Sigmoid colon (tissue), 4 donors: ENCODE results near the gene KSR1.

Source experiments
- EP300 ChIP-seq, 4 donors: sonication (generic); formaldehyde crosslinking; IDR thresholded peaks; one replicate each; pipeline ENCODE4 v1.6.1; 2017; ENCODE audit warnings: antibody characterized with exemption in 4 of 4
- POLR2AphosphoS5 ChIP-seq, 4 donors: sonication (generic); formaldehyde crosslinking; IDR thresholded peaks; one replicate each; pipeline ENCODE4 v1.6.1; 2017; ENCODE audit warnings: antibody characterized with exemption in 4 of 4
- TF ChIP-seq, protein P1 (sequence below), 4 experiments: fragments of 450-650 bp in 3 of 4; fragments of 200-600 bp in 1 of 4; IDR thresholded peaks; one replicate each; pipeline ENCODE4 v1.5.1; 2016 to 2019; ENCODE audit warnings: antibody characterized with exemption in 4 of 4, mild to moderate bottlenecking in 3 of 4, moderate library complexity in 2 of 4

DNA sequence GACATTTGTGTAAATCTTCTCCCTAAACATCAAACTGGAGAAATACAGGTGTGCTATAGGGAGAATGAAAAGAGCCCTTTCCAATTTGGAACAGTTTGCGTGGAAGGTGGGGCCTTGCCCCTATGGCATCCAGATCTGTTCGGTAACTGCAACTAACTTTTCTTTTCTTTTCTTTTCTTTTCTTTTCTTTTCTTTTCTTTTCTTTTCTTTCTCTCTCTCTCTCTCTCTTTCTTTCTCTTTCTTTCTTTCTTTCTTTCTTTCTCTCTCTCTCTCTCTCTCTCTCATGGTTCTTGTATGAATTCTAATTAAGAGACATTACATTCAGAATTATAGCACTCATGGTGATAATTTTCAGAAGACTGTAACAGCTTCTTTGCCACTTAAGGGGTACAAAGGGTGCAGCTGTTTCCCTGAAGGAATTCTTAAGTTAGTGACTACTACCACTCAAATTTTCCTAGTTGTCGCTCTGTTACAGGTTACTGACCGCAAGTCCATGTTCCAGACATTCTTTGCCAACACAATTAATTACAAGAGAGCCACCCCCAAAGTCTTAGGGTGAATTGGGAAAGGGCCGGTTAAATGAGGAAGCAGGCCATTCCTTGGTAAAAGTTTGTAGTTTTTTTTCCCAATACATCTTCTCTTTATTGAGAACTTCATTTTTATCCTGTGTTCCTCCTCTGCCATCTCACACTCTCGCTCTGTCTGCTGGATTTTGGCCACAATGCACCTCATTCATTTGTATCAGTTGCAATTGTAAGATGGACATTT is 69.8 kb downstream of the KSR1 start:
- TF ChIP-seq, protein P1, sequence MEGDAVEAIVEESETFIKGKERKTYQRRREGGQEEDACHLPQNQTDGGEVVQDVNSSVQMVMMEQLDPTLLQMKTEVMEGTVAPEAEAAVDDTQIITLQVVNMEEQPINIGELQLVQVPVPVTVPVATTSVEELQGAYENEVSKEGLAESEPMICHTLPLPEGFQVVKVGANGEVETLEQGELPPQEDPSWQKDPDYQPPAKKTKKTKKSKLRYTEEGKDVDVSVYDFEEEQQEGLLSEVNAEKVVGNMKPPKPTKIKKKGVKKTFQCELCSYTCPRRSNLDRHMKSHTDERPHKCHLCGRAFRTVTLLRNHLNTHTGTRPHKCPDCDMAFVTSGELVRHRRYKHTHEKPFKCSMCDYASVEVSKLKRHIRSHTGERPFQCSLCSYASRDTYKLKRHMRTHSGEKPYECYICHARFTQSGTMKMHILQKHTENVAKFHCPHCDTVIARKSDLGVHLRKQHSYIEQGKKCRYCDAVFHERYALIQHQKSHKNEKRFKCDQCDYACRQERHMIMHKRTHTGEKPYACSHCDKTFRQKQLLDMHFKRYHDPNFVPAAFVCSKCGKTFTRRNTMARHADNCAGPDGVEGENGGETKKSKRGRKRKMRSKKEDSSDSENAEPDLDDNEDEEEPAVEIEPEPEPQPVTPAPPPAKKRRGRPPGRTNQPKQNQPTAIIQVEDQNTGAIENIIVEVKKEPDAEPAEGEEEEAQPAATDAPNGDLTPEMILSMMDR (IDR thresholded peaks at IDR 0.05) = no peak
- TF ChIP-seq EP300 (IDR thresholded peaks at IDR 0.05) (no peak), POLR2AphosphoS5 (IDR thresholded peaks at IDR 0.05) (no peak)
